Upper lobe of left lung (tissue), 4 donors: Measurements from ENCODE around the gene P3R3URF.

Source experiments
- CTCF ChIP-seq, 6 experiments: fragments of 450-650 bp in 4 of 6; fragments of 200-600 bp in 2 of 6; sonication (generic) in 2 of 6; IDR thresholded peaks; one replicate each; pipeline ENCODE4 v1.5.1; 2016 to 2019; ENCODE audit warnings: antibody characterized with exemption in 6 of 6
- EP300 ChIP-seq, 4 donors: sonication (generic); formaldehyde crosslinking; IDR thresholded peaks; one replicate each; pipeline ENCODE4 v1.5.1; 2017; ENCODE audit warnings: antibody characterized with exemption in 4 of 4, control low read depth in 2 of 4
- POLR2AphosphoS5 ChIP-seq, 2 donors: sonication (generic); formaldehyde crosslinking; IDR thresholded peaks; one replicate each; pipeline ENCODE4 v1.5.1; 2017; ENCODE audit warnings: antibody characterized with exemption in 2 of 2

GRCh38 chr1:46197560-46197963 is 21.3 kb upstream of the P3R3URF start:
- TF ChIP-seq POLR2AphosphoS5 (IDR thresholded peaks at IDR 0.05) (no peak), CTCF (IDR thresholded peaks at IDR 0.05) (no peak), EP300 (IDR thresholded peaks at IDR 0.05) (no peak)
